Measurements from ENCODE around the gene KRTAP9-7.
"Not testable (repeated sequence)": the region's sequence is repeated elsewhere in the genome, so short reads cannot be mapped to it uniquely, and the experiment has no call there.

The KRTAP9-7 gene

GRCh38 chr17:41275648-41276190 is at the start of gene KRTAP9-7:
KRTAP9-7 (plus strand) TSS chr17:41275698; CDS start chr17:41275698, 0 bp downstream.
- not testable (repeated sequence) for DNase-seq

GRCh38 chr17:41226051-41226450 is 49.4 kb upstream of the KRTAP9-7 start:
- no peak for DNase-seq

GRCh38 chr17:41226598-41227095 is 48.9 kb upstream of the KRTAP9-7 start, which contains the start of gene KRTAP9-2:
KRTAP9-2 (plus strand) TSS chr17:41226648; CDS start chr17:41226655, 7 bp downstream.
- not testable (repeated sequence) for DNase-seq

- DNase-seq = no peak
Observed at GRCh38 chr17:41230094-41230493, 45.4 kb upstream of the KRTAP9-7 start.

GRCh38 chr17:41231731-41232130 is 43.8 kb upstream of the KRTAP9-7 start:
- DNase-seq = no peak

- not testable (repeated sequence) for DNase-seq
Observed at GRCh38 chr17:41232399-41233105, 42.9 kb upstream of the KRTAP9-7 start, which contains the start of gene KRTAP9-3. KRTAP9-3 (plus strand) TSS chr17:41232449; CDS start chr17:41232502, 53 bp downstream.

- DNase-seq = not testable (repeated sequence)
Observed at GRCh38 chr17:41237116-41237515, 38.4 kb upstream of the KRTAP9-7 start.

- not testable (repeated sequence) for DNase-seq
Observed at GRCh38 chr17:41237949-41238437, 37.5 kb upstream of the KRTAP9-7 start, which contains the start of gene KRTAP9-8. KRTAP9-8 (plus strand) TSS chr17:41237999; CDS start chr17:41238052, 53 bp downstream.

GRCh38 chr17:41246995-41247787 is 28.3 kb upstream of the KRTAP9-7 start:
- not testable (repeated sequence) for DNase-seq

- DNase-seq = not testable (repeated sequence)
Observed at GRCh38 chr17:41249637-41250240, 25.8 kb upstream of the KRTAP9-7 start, which contains the start of gene KRTAP9-4. KRTAP9-4 (plus strand) TSS chr17:41249687; CDS start chr17:41249721, 34 bp downstream.

GRCh38 chr17:41251261-41251660 is 24.2 kb upstream of the KRTAP9-7 start:
- DNase-seq = no peak

- no peak for DNase-seq
Observed at GRCh38 chr17:41254861-41255260, 20.6 kb upstream of the KRTAP9-7 start.

GRCh38 chr17:41255381-41256290 is 19.9 kb upstream of the KRTAP9-7 start, which contains the start of gene KRTAP9-9:
KRTAP9-9 (plus strand) TSS chr17:41255384.
- not testable (repeated sequence) for DNase-seq

GRCh38 chr17:41256291-41256685 is 19.2 kb upstream of the KRTAP9-7 start:
- DNase-seq = no peak

- DNase-seq = no peak
Observed at GRCh38 chr17:41258406-41258805, 17.1 kb upstream of the KRTAP9-7 start.

GRCh38 chr17:41263212-41263611 is 12.3 kb upstream of the KRTAP9-7 start:
- DNase-seq = no peak

GRCh38 chr17:41264599-41264998 is 10.9 kb upstream of the KRTAP9-7 start:
- DNase-seq = no peak

GRCh38 chr17:41265078-41265477 is 10.4 kb upstream of the KRTAP9-7 start, which contains the start of gene KRTAP9-6:
KRTAP9-6 (plus strand) TSS chr17:41265378; CDS start chr17:41265378, 0 bp downstream.
- DNase-seq = no peak

- DNase-seq = no peak
Observed at GRCh38 chr17:41267711-41268110, 7.8 kb upstream of the KRTAP9-7 start.

GRCh38 chr17:41271323-41271722 is 4.2 kb upstream of the KRTAP9-7 start:
- DNase-seq = not testable (repeated sequence)

GRCh38 chr17:41271858-41272257 is 3.6 kb upstream of the KRTAP9-7 start:
- no peak for DNase-seq
